Measurements from ENCODE around the gene SLC13A5. TPM values are rescaled to one million over a fixed set of nuclear protein-coding genes. Genes with fewer than 3 reads are reported as not detected.

The SLC13A5 gene
- total and polyA plus RNA-seq, 11 donors, result 0.06 to 0.72 TPM; not detected in 9

- Histone ChIP-seq H3K27ac (no peak overlapping the region), H3K36me3 (peaks cover 0 to 30% (median 24%) of the 10 kb centered on the region in 9 donors), H3K27me3 (no peaks in the 10 kb centered on the region), H3K4me3 (no peak overlapping the region), H3K9me3 (no peaks in the 10 kb centered on the region), H3K4me1 (peaks cover 0 to 31% (median 24%) of the 10 kb centered on the region in 12 donors)
- 91 to 100% (median 94%) methylated on average over 4 to 6 of the region's 6 CpGs for WGBS, 4 donors
- DNase-seq (no peak), ATAC-seq (no peak)
- no peak for TF ChIP-seq POLR2A (IDR thresholded peaks at IDR 0.05)
- TF ChIP-seq, protein P1, sequence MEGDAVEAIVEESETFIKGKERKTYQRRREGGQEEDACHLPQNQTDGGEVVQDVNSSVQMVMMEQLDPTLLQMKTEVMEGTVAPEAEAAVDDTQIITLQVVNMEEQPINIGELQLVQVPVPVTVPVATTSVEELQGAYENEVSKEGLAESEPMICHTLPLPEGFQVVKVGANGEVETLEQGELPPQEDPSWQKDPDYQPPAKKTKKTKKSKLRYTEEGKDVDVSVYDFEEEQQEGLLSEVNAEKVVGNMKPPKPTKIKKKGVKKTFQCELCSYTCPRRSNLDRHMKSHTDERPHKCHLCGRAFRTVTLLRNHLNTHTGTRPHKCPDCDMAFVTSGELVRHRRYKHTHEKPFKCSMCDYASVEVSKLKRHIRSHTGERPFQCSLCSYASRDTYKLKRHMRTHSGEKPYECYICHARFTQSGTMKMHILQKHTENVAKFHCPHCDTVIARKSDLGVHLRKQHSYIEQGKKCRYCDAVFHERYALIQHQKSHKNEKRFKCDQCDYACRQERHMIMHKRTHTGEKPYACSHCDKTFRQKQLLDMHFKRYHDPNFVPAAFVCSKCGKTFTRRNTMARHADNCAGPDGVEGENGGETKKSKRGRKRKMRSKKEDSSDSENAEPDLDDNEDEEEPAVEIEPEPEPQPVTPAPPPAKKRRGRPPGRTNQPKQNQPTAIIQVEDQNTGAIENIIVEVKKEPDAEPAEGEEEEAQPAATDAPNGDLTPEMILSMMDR (IDR thresholded peaks at IDR 0.05), result no peak
- intact Hi-C loops (cut with DNase I), result no loop called here
Observed at GRCh38 chr17:6637458-6637840, 75.7 kb downstream of the SLC13A5 start.

DNA sequence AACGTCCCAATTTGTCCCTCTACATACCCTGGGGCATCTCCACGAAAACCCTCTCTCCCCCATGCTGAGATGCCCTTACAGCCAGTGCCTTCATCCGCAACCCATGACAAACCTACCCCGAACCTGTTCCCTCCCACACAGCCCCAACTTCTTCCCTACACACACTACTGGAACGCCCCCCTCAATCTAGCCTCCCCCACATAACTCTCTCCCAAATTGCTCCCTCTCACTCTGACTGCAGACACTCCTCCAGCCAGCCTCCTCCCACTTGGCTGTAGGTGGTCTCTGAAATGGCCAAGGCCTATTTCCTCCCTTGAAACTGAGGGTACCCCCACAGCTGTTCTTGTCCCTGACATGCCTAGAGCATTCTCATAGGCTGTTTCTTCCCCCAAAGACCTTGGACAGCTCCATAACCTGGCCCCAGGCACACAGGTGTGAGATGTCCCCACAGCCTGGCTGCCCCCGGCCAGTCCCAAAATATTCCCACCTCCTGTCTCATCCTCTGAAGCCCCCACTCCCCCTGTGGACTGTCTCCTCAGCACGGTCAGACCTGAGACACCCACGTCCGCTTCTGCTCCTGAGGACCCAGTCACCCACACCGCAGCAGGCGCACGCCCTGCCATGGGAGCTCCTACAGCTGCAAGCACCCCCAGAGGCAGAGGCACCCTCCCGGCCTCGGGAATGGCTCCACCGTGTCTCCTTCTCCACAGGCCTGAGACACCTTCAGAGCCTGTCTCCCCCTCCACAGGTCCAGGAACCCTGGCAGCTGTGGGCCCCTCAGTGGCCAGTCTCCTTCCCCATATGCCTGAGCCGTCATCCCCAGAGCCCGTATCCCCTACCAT lies 76.3 kb downstream of the SLC13A5 start:
- no peak overlapping the region for H3K4me3 ChIP-seq
- no peaks in the 10 kb centered on the region for H3K9me3 ChIP-seq
- H3K36me3 ChIP-seq, result peaks cover 0 to 34% (median 29%) of the 10 kb centered on the region in 9 donors
- WGBS, 4 donors, result 89 to 94% (median 92%) methylated on average over 12 to 17 of the region's 17 CpGs
- no peaks in the 10 kb centered on the region for H3K27me3 ChIP-seq
- ATAC-seq, result no peak
- no peak for DNase-seq
- TF ChIP-seq, protein P1 (IDR thresholded peaks at IDR 0.05), result no peak
- TF ChIP-seq POLR2A (IDR thresholded peaks at IDR 0.05), result no peak
- peaks cover 0 to 32% (median 19%) of the 10 kb centered on the region in 12 donors for H3K4me1 ChIP-seq
- intact Hi-C loops (cut with DNase I), result no loop called here
- no peak overlapping the region for H3K27ac ChIP-seq

DNA sequence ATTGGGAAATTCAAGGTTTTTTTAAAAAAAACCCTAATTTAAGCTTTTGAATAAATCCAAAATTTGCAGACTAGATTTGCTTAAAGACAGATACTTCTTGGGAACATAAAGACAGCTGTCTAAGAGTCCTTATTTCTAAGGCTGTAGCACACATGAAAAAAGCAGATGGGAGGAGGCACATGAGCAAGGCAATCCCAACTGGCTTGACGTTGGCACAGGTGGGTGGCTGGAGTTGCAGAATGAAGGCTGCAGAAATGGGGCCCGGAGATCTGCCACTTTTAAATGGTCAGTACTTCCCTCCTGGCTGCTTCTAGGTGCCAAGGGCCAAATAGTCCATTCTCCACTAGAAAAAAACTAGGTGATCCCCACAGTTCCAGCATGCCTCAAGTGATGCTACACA lies 77.1 kb downstream of the SLC13A5 start:
- no peak for TF ChIP-seq POLR2A (IDR thresholded peaks at IDR 0.05)
- TF ChIP-seq, protein P1 (IDR thresholded peaks at IDR 0.05), result no peak
- Histone ChIP-seq H3K9me3 (no peaks in the 10 kb centered on the region), H3K27ac (no peak overlapping the region), H3K27me3 (no peaks in the 10 kb centered on the region), H3K4me3 (no peak overlapping the region), H3K36me3 (peaks cover 0 to 41% (median 36%) of the 10 kb centered on the region in 9 donors), H3K4me1 (peaks cover 0 to 27% (median 14%) of the 10 kb centered on the region in 12 donors)
- WGBS, 4 donors, result 76 to 91% (median 85%) methylated on average over 2 of the region's 2 CpGs
- ATAC-seq, result no peak
- no peak for DNase-seq
- intact Hi-C loops (cut with DNase I), result no loop called here

Small RNA genes within 50 kb of the gene (microRNA-seq; reads per million reads assigned to microRNA genes)
- gene MIR4520-1 (0 reads per million in 4 donors), gene MIR4520-2 (0 reads per million in 4 donors)

Other genes with a start within 250 kb of the SLC13A5 start
- gene PITPNM3, start 156.8 kb downstream of the SLC13A5 start, total RNA-seq, result 1 to 10 TPM in 1 of 9 donors, under 1 TPM in 8; 0.16 to 1.7 (median 0.33) TPM
- under 1 TPM; 0.23 to 0.42 TPM for gene PITPNM3, start 156.8 kb downstream of the SLC13A5 start, polyA plus RNA-seq
- gene KIAA0753, start 72.7 kb downstream of the SLC13A5 start, total RNA-seq, result 10 to 100 TPM in 1 of 9 donors, 1 to 10 TPM in 8; 3.3 to 10.2 (median 5.0) TPM
- gene KIAA0753, start 72.7 kb downstream of the SLC13A5 start, polyA plus RNA-seq, result 1 to 10 TPM; 2.7 to 5.0 TPM
- gene TXNDC17, start 72.3 kb downstream of the SLC13A5 start, total RNA-seq, result 10 to 100 TPM; 31.5 to 95.2 (median 43.3) TPM
- gene TXNDC17, start 72.3 kb downstream of the SLC13A5 start, polyA plus RNA-seq, result 100 to 1,000 TPM in 1 of 2 donors, 10 to 100 TPM in 1; 98.3 to 221 TPM
- 10 to 100 TPM in 7 of 9 donors, 1 to 10 TPM in 2; 5.4 to 17.5 (median 13.7) TPM for gene MED31, start 61.8 kb downstream of the SLC13A5 start, total RNA-seq
- gene MED31, start 61.8 kb downstream of the SLC13A5 start, polyA plus RNA-seq, result 10 to 100 TPM; 18.7 to 20.9 TPM
- under 1 TPM; 0.30 to 0.75 (median 0.56) TPM for gene C17orf100, start 61.6 kb downstream of the SLC13A5 start, total RNA-seq
- gene C17orf100, start 61.6 kb downstream of the SLC13A5 start, polyA plus RNA-seq, result under 1 TPM; 0.84 to 0.86 TPM
- 10 to 100 TPM in 8 of 9 donors, 1 to 10 TPM in 1; 9.5 to 77.8 (median 24.9) TPM for gene XAF1, start 42.7 kb upstream of the SLC13A5 start, total RNA-seq
- gene XAF1, start 42.7 kb upstream of the SLC13A5 start, polyA plus RNA-seq, result 10 to 100 TPM; 12.1 to 38.3 TPM
- gene FBXO39, start 62.8 kb upstream of the SLC13A5 start, total RNA-seq, result under 1 TPM in 2 of 9 donors, not detected in 7; 0.19 to 0.20 TPM
- gene FBXO39, start 62.8 kb upstream of the SLC13A5 start, polyA plus RNA-seq, result under 1 TPM; 0.14 to 0.19 TPM
- not detected for gene TEKT1, start 118.4 kb upstream of the SLC13A5 start, total RNA-seq
- not detected for gene TEKT1, start 118.4 kb upstream of the SLC13A5 start, polyA plus RNA-seq

Data from heart left ventricle (tissue), 16 donors.